H1 (cell line): ENCODE measurements around the gene GPC1. TPM values are rescaled to one million over a fixed set of nuclear protein-coding genes. Genes with fewer than 3 reads are reported as not detected.

Source experiments
- CTCF ChIA-PET: fragments of 300-600 bp; sonication (Branson Sonifier 250); formaldehyde crosslinking; loops from one replicate; lab custom pipeline; 2021; ENCODE audit not compliant: partially characterized antibody; lab: Charles Lee
- POLR2A ChIA-PET: fragments of 300-600 bp; sonication (Branson Sonifier 250); formaldehyde crosslinking; loops from one replicate; lab custom pipeline; 2021; ENCODE audit warnings: inconsistent platforms; ENCODE audit not compliant: partially characterized antibody; lab: Charles Lee
- DNase-seq, 2 experiments: peaks; one replicate each; pipeline versions ENCODE4 v3.0.0 to v3.0.0-alpha.2; 2010 to 2022; ENCODE audit warnings: low spot score in 2 of 2, low read depth in 1 of 2, mixed read lengths in 1 of 2
- FAIRE-seq: peaks from 2 replicates; lab custom pipeline; 2011; peaks lifted over from hg19 to GRCh38; lab: Jason Lieb, UNC
- H2AFZ ChIP-seq: 2 replicates; pipeline ENCODE4 v1.8.1; 2012; ENCODE audit warnings: low read length, inconsistent platforms
- H2AK5ac ChIP-seq: 2 replicates; pipeline ENCODE4 v1.6.1; 2013; ENCODE audit warnings: low read depth, low read length
- H2BK120ac ChIP-seq: replicated peaks from 2 replicates; pipeline ENCODE3; 2013; ENCODE audit warnings: low read depth, low read length, inconsistent platforms
- H2BK12ac ChIP-seq: 2 replicates; pipeline ENCODE4 v1.6.1; 2013; ENCODE audit warnings: low read depth, low read length
- H2BK15ac ChIP-seq: 2 replicates; pipeline ENCODE4 v1.6.1; 2013; ENCODE audit warnings: low read length
- H2BK20ac ChIP-seq: 2 replicates; pipeline ENCODE4 v1.6.1; 2013; ENCODE audit warnings: low read length
- H2BK5ac ChIP-seq: 2 replicates; pipeline ENCODE4 v1.6.1; 2013; ENCODE audit warnings: low read depth, low read length
- H3K14ac ChIP-seq: 2 replicates; pipeline ENCODE4 v1.6.1; 2013; ENCODE audit warnings: inconsistent platforms; ENCODE audit not compliant: insufficient read length
- H3K18ac ChIP-seq: 2 replicates; pipeline ENCODE4 v1.6.1; 2013; ENCODE audit warnings: low read length; ENCODE audit errors: extremely low read depth
- H3K23ac ChIP-seq: 2 replicates; pipeline ENCODE4 v1.6.1; 2013; ENCODE audit warnings: inconsistent platforms; ENCODE audit not compliant: insufficient read length
- H3K23me2 ChIP-seq: 2 replicates; pipeline ENCODE4 v1.6.1; 2013; ENCODE audit warnings: low read depth, low read length
- H3K27ac ChIP-seq: 2 replicates; pipeline ENCODE4 v1.6.1; 2011; ENCODE audit warnings: low read depth, low read length, inconsistent platforms
- H3K27me3 ChIP-seq, 4 experiments: replicated peaks in 1 of 4; 1 replicate in 1 of 4; 2 replicates in 3 of 4; pipeline versions ENCODE4 v1.6.1 to v1.8.1; 2011 to 2013; ENCODE audit warnings: low read length in 3 of 4, mild to moderate bottlenecking in 3 of 4, inconsistent platforms in 2 of 4, mixed read lengths in 2 of 4, moderate library complexity in 1 of 4; ENCODE audit not compliant: control insufficient read depth in 3 of 4, insufficient read depth in 3 of 4; ENCODE audit errors: extremely low read depth in 1 of 4
- H3K36me3 ChIP-seq, 4 experiments: 2 replicates each; pipeline versions ENCODE4 v1.6.1 to v1.8.1; 2011 to 2013; ENCODE audit warnings: mild to moderate bottlenecking in 4 of 4, low read length in 3 of 4, moderate library complexity in 2 of 4, control low read depth in 1 of 4, inconsistent platforms in 1 of 4; ENCODE audit not compliant: insufficient read depth in 4 of 4, control insufficient read depth in 2 of 4
- H3K4ac ChIP-seq: replicated peaks from 2 replicates; pipeline ENCODE3; 2013; ENCODE audit warnings: low read length, low read depth, mixed read lengths, inconsistent platforms; ENCODE audit not compliant: insufficient read length
- H3K4me1 ChIP-seq, 4 experiments: replicated peaks in 1 of 4; 1 replicate in 1 of 4; 2 replicates in 3 of 4; pipeline versions ENCODE4 v1.6.1 to v1.8.1; 2011 to 2013; ENCODE audit warnings: low read length in 3 of 4, inconsistent platforms in 2 of 4, mixed read lengths in 1 of 4; ENCODE audit not compliant: insufficient read depth in 4 of 4, control insufficient read depth in 3 of 4
- H3K4me2 ChIP-seq, 2 experiments: 2 replicates each; pipeline versions ENCODE4 v1.6.1 to v1.8.1; 2011 to 2013; ENCODE audit warnings: low read depth in 2 of 2, low read length in 2 of 2, control low read depth in 1 of 2, inconsistent platforms in 1 of 2, mild to moderate bottlenecking in 1 of 2; ENCODE audit not compliant: insufficient read depth in 1 of 2
- H3K4me3 ChIP-seq, 4 experiments: fragments of 200-600, 300-600 bp in 1 of 4; sonication (generic), shearing (Covaris generic), sonication (Bioruptor Twin) in 1 of 4; 2 replicates each; pipeline versions ENCODE4 v1.5.1 to v1.8.1; 2011 to 2016; ENCODE audit warnings: low read length in 4 of 4, low read depth in 3 of 4, control low read depth in 2 of 4, inconsistent platforms in 2 of 4, mild to moderate bottlenecking in 2 of 4, mixed read lengths in 1 of 4, moderate library complexity in 1 of 4; ENCODE audit not compliant: insufficient read depth in 2 of 4; ENCODE audit errors: extremely low read depth in 1 of 4
- H3K56ac ChIP-seq: replicated peaks from 2 replicates; pipeline ENCODE3; 2013; ENCODE audit warnings: low read depth, mild to moderate bottlenecking, mixed read lengths, low read length, inconsistent platforms; ENCODE audit not compliant: insufficient read length
- H3K79me1 ChIP-seq: 2 replicates; pipeline ENCODE4 v1.6.1; 2013; ENCODE audit warnings: low read depth, low read length, control low read depth
- H3K79me2 ChIP-seq, 2 experiments: 2 replicates each; pipeline versions ENCODE4 v1.6.1 to v1.8.1; 2012 to 2013; ENCODE audit warnings: low read length in 2 of 2, mild to moderate bottlenecking in 2 of 2, inconsistent platforms in 1 of 2; ENCODE audit not compliant: insufficient read depth in 2 of 2, control insufficient read depth in 1 of 2
- H3K9ac ChIP-seq, 4 experiments: replicated peaks in 1 of 4; 1 replicate in 1 of 4; 2 replicates in 3 of 4; pipeline versions ENCODE4 v1.6.1 to v1.8.1; 2011 to 2013; ENCODE audit warnings: low read depth in 3 of 4, low read length in 3 of 4, control low read depth in 2 of 4, mild to moderate bottlenecking in 2 of 4, moderate library complexity in 2 of 4, inconsistent platforms in 1 of 4; ENCODE audit errors: extremely low read depth in 1 of 4
- H3K9me3 ChIP-seq, 2 experiments: 2 replicates each; pipeline versions ENCODE4 v1.6.1 to v1.8.1; 2012 to 2013; ENCODE audit warnings: mild to moderate bottlenecking in 2 of 2, moderate library complexity in 2 of 2, control low read depth in 1 of 2, inconsistent platforms in 1 of 2, low read depth in 1 of 2, low read length in 1 of 2, mixed read lengths in 1 of 2; ENCODE audit not compliant: insufficient read depth in 2 of 2
- H4K20me1 ChIP-seq, 2 experiments: replicated peaks in 1 of 2; 2 replicates each; pipeline versions ENCODE3 to v1.8.1; 2011 to 2013; ENCODE audit warnings: inconsistent platforms in 2 of 2, low read length in 2 of 2, mild to moderate bottlenecking in 1 of 2; ENCODE audit not compliant: insufficient read depth in 2 of 2, control insufficient read depth in 1 of 2
- H4K5ac ChIP-seq: 2 replicates; pipeline ENCODE4 v1.6.1; 2013; ENCODE audit warnings: low read length, low read depth, mixed read lengths, inconsistent platforms; ENCODE audit not compliant: insufficient read length
- H4K8ac ChIP-seq: 2 replicates; pipeline ENCODE4 v1.8.0; 2013; ENCODE audit warnings: mild to moderate bottlenecking, moderate library complexity, low read length, inconsistent platforms; ENCODE audit not compliant: insufficient read depth; ENCODE audit errors: extremely low read depth
- H4K91ac ChIP-seq: replicated peaks from 2 replicates; pipeline ENCODE3; 2013; ENCODE audit warnings: low read length, mixed read lengths, inconsistent platforms; ENCODE audit not compliant: insufficient read length
- GABPA ChIP-seq: IDR thresholded peaks from 2 replicates; pipeline ENCODE4 v1.6.1; 2011; ENCODE audit warnings: mild to moderate bottlenecking, low read length, moderate library complexity, borderline replicate concordance; ENCODE audit not compliant: insufficient read depth
- SIRT6 ChIP-seq: IDR thresholded peaks from one replicate; pipeline ENCODE4 v1.7.1; 2012; ENCODE audit warnings: low read length, inconsistent platforms
- ZNF274 ChIP-seq: IDR thresholded peaks from 2 replicates; pipeline ENCODE4 v1.7.0; 2012; ENCODE audit warnings: low read length, borderline replicate concordance; ENCODE audit errors: extremely low read depth
- WGBS, 2 experiments: shearing (Covaris generic) in 1 of 2; methylation state at CpG; one replicate each; pipeline versions ENCODE4 v1.1.6 to v1.1.7; 2013 to 2015; ENCODE audit warnings: low lambda C conversion rate in 2 of 2, mixed read lengths in 2 of 2, inconsistent platforms in 1 of 2, low coverage in 1 of 2, missing lambda C conversion rate in 1 of 2; ENCODE audit not compliant: insufficient replicate concordance in 2 of 2, insufficient coverage in 1 of 2, insufficient read length in 1 of 2; ENCODE audit errors: extremely low coverage in 1 of 2, missing lambda C conversion rate in 1 of 2; 5-methylcytosine and 5-hydroxymethylcytosine counted together
- polyA plus RNA-seq, 7 experiments: library from polyadenylated mRNA; depleted of rRNA in 3 of 7; stranded (reverse) in 5 of 7; unstranded in 2 of 7; fragments of >200 nt in 5 of 7; fragments of 200-250 nt in 2 of 7; gene quantifications; 1 replicate in 5 of 7; 2 replicates in 1 of 7; 4 replicates in 1 of 7; pipeline versions ENCODE4 v1.2.1 to v1.2.3, GENCODE V29; 2011 to 2013; ENCODE audit warnings: missing spikeins in 2 of 7, mixed read lengths in 2 of 7
- total RNA-seq: library from RNA; stranded (reverse); fragmentation: NEBNext Ultra II Directional; extraction: Animal tissue kit (Norgen Biotek cat#: 25700); gene quantifications from 2 replicates; pipeline ENCODE4 v1.2.1, GENCODE V29; 2021

GPC1 gene
- total and polyA plus RNA-seq, 2 of the 8 experiments (the other 6 are each of a cell fraction or from before 2014, with no cell fraction given): 21.9 to 28.3 TPM

GRCh38 chr2:240432820-240433801 is 2.4 kb upstream of the GPC1 start:
- Histone ChIP-seq H2BK12ac (no peak overlapping the region), H3K79me2 (peaks cover 0 to 9% of the 10 kb centered on the region in 2 experiments; a peak in 1 of 4 replicates), H3K23ac (no peak overlapping the region), H2AFZ (no peak overlapping the region), H3K56ac (no peak overlapping the region), H3K27me3 (peaks cover 13 to 35% (median 23%) of the 10 kb centered on the region in 4 experiments), H2BK120ac (no peak overlapping the region), H4K91ac (no peak overlapping the region), H4K20me1 (peaks cover 13 to 14% of the 10 kb centered on the region in 2 experiments), H3K9ac (no peak overlapping the region), H3K14ac (no peak overlapping the region), H4K5ac (no peak overlapping the region), H3K4me3 (no peak overlapping the region), H3K36me3 (no peaks in the 10 kb centered on the region), H2AK5ac (no peak overlapping the region), H4K8ac (peak overlapping the region; percentile 41; the same call in 1 of the 2 replicates), H2BK15ac (no peak overlapping the region), H3K4me2 (no peak overlapping the region), H2BK20ac (no peak overlapping the region), H3K27ac (no peak overlapping the region), H3K18ac (no peak overlapping the region), H3K23me2 (peaks cover 7% of the 10 kb centered on the region; the same call in 1 of the 2 replicates), H2BK5ac (no peak overlapping the region), H3K79me1 (no peaks in the 10 kb centered on the region), H3K9me3 (no peaks in the 10 kb centered on the region; a peak in 1 of 4 replicates), H3K4ac (no peak overlapping the region), H3K4me1 (peaks cover 0 to 19% (median 1%) of the 10 kb centered on the region in 4 experiments; a peak in 6 of 7 replicates)
- ChIA-PET CTCF (no interaction called here), POLR2A (no interaction called here)
- DNase-seq (no peak), FAIRE-seq (no peak)
- WGBS, 2 experiments: 91% methylated on average over 25 of the region's 34 CpGs; no CpG with 5 or more reads in 1 of the 2 experiments
- TF ChIP-seq GABPA (no peak), SIRT6 (no peak), ZNF274 (no peak)
